ENCODE data around the gene TGM1. TPM values are rescaled to one million over a fixed set of nuclear protein-coding genes. Genes with fewer than 3 reads are reported as not detected.
A peak's percentile ranks its signal among the peaks of the same experiment; 100 is the strongest.

The TGM1 gene
- total and polyA plus RNA-seq, 10 of the 15 experiments (the other 5 are each of a cell fraction or from before 2014, with no cell fraction given): 0.05 to 5.9 (median 1.8) TPM

DNA sequence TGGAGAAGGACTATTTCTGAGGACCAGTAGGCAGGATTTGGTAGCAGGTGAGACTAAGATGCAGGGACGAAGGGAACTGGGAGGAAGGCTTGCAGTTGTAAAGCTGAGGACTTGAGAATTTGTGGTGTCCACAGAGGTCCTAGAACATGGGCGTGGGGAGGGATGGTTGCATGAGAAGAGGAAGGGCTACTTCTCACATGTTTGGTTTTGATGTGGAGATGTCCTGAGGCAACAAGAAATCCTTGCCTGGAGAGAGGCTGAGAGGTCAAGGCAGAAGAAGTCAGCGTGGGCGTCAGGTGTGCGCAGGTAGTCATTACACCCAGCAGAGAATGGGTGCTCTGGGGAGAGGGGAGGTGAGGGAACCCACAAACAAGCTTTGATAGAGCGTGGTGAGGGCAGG is 14.1 kb upstream of the TGM1 start:
- no peak for ATAC-seq
- H3K36me3 ChIP-seq (ENCODE audit: control insufficient read depth in 2 of 2, insufficient read depth in 2 of 2, low read length in 1 of 2): no peaks in the 10 kb centered on the region
- no TSS peak for BruUV-seq (replicated peaks)
- H3K4me1 ChIP-seq (ENCODE audit: control insufficient read depth, insufficient read depth, low read length): peaks cover 58% of the 10 kb centered on the region
- WGBS (ENCODE audit: insufficient coverage, insufficient replicate concordance, low lambda C conversion rate, missing lambda C conversion rate): 94% methylated on average over 6 of the region's 6 CpGs
- H4K20me1 ChIP-seq (ENCODE audit: control insufficient read depth, insufficient read depth): no peaks in the 10 kb centered on the region
- H2AFZ ChIP-seq (ENCODE audit: control insufficient read depth, low read depth, low read length): no peak overlapping the region
- H3K79me2 ChIP-seq (ENCODE audit: control insufficient read depth, insufficient read depth, low read length): peaks cover 4% of the 10 kb centered on the region; the same call in 1 of the 2 replicates
- FAIRE-seq: no peak
- H3K9ac ChIP-seq (ENCODE audit: control insufficient read depth, insufficient read depth, low read length): no peak overlapping the region
- in situ Hi-C loops (cut with MboI) (no loop called here), intact Hi-C loops (cut with micrococcal nuclease; ENCODE audit: unreplicated experiment) (no loop called here)
- no peak overlapping the region for H3K27ac ChIP-seq (ENCODE audit: control insufficient read depth, insufficient read depth)
- DNase-seq (ENCODE audit: low read depth, low spot score): no peak
- SMC1A ChIA-PET (ENCODE audit: uncharacterized antibody, unreplicated experiment): interaction anchor here (8.9 to 11.8 kb wide), 2 partner anchors 20 to 33 kb away, joined by 115 to 141 read pairs; partner anchors contain the start of genes DHRS1, NOP9 and TINF2
- H3K4me2 ChIP-seq (ENCODE audit: control insufficient read depth, insufficient read depth): peak overlapping the region; percentile 18; the same call in 1 of the 2 replicates
- no peaks in the 10 kb centered on the region; the same call in 2 of the 3 replicates for H3K9me3 ChIP-seq (replicated peaks; ENCODE audit: control insufficient read depth, insufficient read depth, low read length)
- POLR2A ChIA-PET: interaction anchor here (0.6 to 10.9 kb wide), 3 partner anchors 10 to 1350 kb away, joined by 3 to 171 read pairs (median 4); partner anchors contain the start of gene TINF2
- H3K4me3 ChIP-seq: no peak overlapping the region
- no peak for TF ChIP-seq CREB1 (IDR thresholded peaks at IDR 0.05; ENCODE audit: low read depth)
- TF ChIP-seq EZH2 (IDR thresholded peaks at IDR 0.05; ENCODE audit: borderline replicate concordance, control insufficient read depth, low read depth, low read length): no peak
- no peak for TF ChIP-seq MYB (IDR thresholded peaks at IDR 0.05; ENCODE audit: borderline replicate concordance, low read depth, low read length)
- TF ChIP-seq CBX5 (IDR thresholded peaks at IDR 0.05; ENCODE audit: low read depth): no peak
- TF ChIP-seq RELA (IDR thresholded peaks at IDR 0.05; ENCODE audit: borderline replicate concordance, partially characterized antibody): no peak
- TF ChIP-seq CHD2 (IDR thresholded peaks at IDR 0.05; ENCODE audit: borderline replicate concordance, low read depth, low read length): no peak
- TF ChIP-seq WRNIP1 (IDR thresholded peaks at IDR 0.05; ENCODE audit: borderline replicate concordance, low read depth, low read length): no peak
- no peak for TF ChIP-seq RAD21 (IDR thresholded peaks at IDR 0.05; ENCODE audit: insufficient read depth, low read depth, low read length)
- no peak for TF ChIP-seq CHD1 (IDR thresholded peaks at IDR 0.05; ENCODE audit: low read depth, low read length)
- TF ChIP-seq, protein P1, sequence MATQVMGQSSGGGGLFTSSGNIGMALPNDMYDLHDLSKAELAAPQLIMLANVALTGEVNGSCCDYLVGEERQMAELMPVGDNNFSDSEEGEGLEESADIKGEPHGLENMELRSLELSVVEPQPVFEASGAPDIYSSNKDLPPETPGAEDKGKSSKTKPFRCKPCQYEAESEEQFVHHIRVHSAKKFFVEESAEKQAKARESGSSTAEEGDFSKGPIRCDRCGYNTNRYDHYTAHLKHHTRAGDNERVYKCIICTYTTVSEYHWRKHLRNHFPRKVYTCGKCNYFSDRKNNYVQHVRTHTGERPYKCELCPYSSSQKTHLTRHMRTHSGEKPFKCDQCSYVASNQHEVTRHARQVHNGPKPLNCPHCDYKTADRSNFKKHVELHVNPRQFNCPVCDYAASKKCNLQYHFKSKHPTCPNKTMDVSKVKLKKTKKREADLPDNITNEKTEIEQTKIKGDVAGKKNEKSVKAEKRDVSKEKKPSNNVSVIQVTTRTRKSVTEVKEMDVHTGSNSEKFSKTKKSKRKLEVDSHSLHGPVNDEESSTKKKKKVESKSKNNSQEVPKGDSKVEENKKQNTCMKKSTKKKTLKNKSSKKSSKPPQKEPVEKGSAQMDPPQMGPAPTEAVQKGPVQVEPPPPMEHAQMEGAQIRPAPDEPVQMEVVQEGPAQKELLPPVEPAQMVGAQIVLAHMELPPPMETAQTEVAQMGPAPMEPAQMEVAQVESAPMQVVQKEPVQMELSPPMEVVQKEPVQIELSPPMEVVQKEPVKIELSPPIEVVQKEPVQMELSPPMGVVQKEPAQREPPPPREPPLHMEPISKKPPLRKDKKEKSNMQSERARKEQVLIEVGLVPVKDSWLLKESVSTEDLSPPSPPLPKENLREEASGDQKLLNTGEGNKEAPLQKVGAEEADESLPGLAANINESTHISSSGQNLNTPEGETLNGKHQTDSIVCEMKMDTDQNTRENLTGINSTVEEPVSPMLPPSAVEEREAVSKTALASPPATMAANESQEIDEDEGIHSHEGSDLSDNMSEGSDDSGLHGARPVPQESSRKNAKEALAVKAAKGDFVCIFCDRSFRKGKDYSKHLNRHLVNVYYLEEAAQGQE (IDR thresholded peaks at IDR 0.05; ENCODE audit: low read depth, low read length): no peak
- no peak for TF ChIP-seq SMARCA5 (IDR thresholded peaks at IDR 0.05)
- no peak for TF ChIP-seq PAX5 (IDR thresholded peaks at IDR 0.05; ENCODE audit: borderline replicate concordance, low read depth, low read length)
- no peak for TF ChIP-seq ETV6 (conservative IDR thresholded peaks at IDR 0.05 in 1 of 2, IDR thresholded peaks at IDR 0.05 in 1 of 2; ENCODE audit: borderline replicate concordance in 1 of 2, low read depth in 1 of 2)
- no peak for TF ChIP-seq IRF4 (IDR thresholded peaks at IDR 0.05; ENCODE audit: low read depth, low read length)
- TF ChIP-seq MEF2B (IDR thresholded peaks at IDR 0.05; ENCODE audit: partially characterized antibody, poor library complexity, severe bottlenecking): no peak
- RAD21 ChIA-PET (ENCODE audit: unreplicated experiment): no interaction called here
- no peaks in the 10 kb centered on the region for H3K27me3 ChIP-seq (replicated peaks in 1 of 2; ENCODE audit: control insufficient read depth in 2 of 2, insufficient read depth in 2 of 2, low read length in 1 of 2)
- CTCF ChIA-PET: interaction anchor here (0.6 to 17.1 kb wide), 7 partner anchors 18 to 145 kb away, joined by 3 to 269 read pairs (median 3); partner anchors contain the start of genes CIDEB, DHRS1, MDP1 and NOP9
